HepG2 (cell line): ENCODE data around the gene MARK2. TPM values are rescaled to one million over a fixed set of nuclear protein-coding genes. Genes with fewer than 3 reads are reported as not detected.

Experiments used
- ATF4 ChIP-seq, 2 experiments: fragments of 450-650 bp in 1 of 2; sonication (generic) in 1 of 2; formaldehyde crosslinking; IDR thresholded peaks; 2 replicates each; pipeline versions ENCODE4 v1.5.0 to v1.8.0; 2020 to 2022; ENCODE audit warnings: mild to moderate bottlenecking in 1 of 2, missing genetic modification reagents in 1 of 2
- FOXO1 ChIP-seq: sonication (generic); formaldehyde crosslinking; IDR thresholded peaks from 2 replicates; pipeline ENCODE4 v1.4.0; 2020; ENCODE audit warnings: missing genetic modification reagents
- FOXP1 ChIP-seq, 2 experiments: fragments of 450-650 bp in 1 of 2; IDR thresholded peaks; 2 replicates each; pipeline ENCODE4 v1.6.1; 2017 to 2018; ENCODE audit warnings: antibody characterized with exemption in 1 of 2
- HOMEZ ChIP-seq: IDR thresholded peaks from 2 replicates; pipeline ENCODE4 v1.6.1; 2016; ENCODE audit warnings: low read depth
- KAT7 ChIP-seq: IDR thresholded peaks from 2 replicates; pipeline ENCODE4 v1.6.1; 2018; ENCODE audit warnings: borderline replicate concordance, missing compliant biosample characterization
- KDM1A ChIP-seq: IDR thresholded peaks from 2 replicates; pipeline ENCODE4 v1.6.1; 2016; ENCODE audit warnings: missing compliant biosample characterization
- MTA1 ChIP-seq: sonication (generic); formaldehyde crosslinking; IDR thresholded peaks from 2 replicates; pipeline ENCODE4 v1.4.0; 2020; ENCODE audit warnings: missing genetic modification reagents, mild to moderate bottlenecking, borderline replicate concordance
- REST ChIP-seq, 2 experiments: IDR thresholded peaks; 2 replicates each; pipeline ENCODE4 v1.6.1; 2011 to 2012; ENCODE audit warnings: low read length in 2 of 2, borderline replicate concordance in 1 of 2, low read depth in 1 of 2, mild to moderate bottlenecking in 1 of 2, moderate library complexity in 1 of 2
- SMARCC2 ChIP-seq: fragments of 450-650 bp; IDR thresholded peaks from 2 replicates; pipeline ENCODE4 v1.6.1; 2017; ENCODE audit warnings: antibody characterized with exemption, mild to moderate bottlenecking
- TAF15 ChIP-seq: fragments of 200-400 bp; formaldehyde crosslinking; IDR thresholded peaks from one replicate; pipeline ENCODE4 v1.6.1; 2018; ENCODE audit warnings: mild to moderate bottlenecking, low read depth, low read length; ENCODE audit not compliant: poor library complexity, severe bottlenecking
- ZBED4 ChIP-seq: sonication (generic); formaldehyde crosslinking; IDR thresholded peaks from 2 replicates; pipeline ENCODE4 v1.4.0; 2020; ENCODE audit warnings: missing genetic modification reagents, borderline replicate concordance
- ZBTB20 ChIP-seq: sonication (generic); formaldehyde crosslinking; IDR thresholded peaks from 2 replicates; pipeline ENCODE4 v1.8.1; 2023; ENCODE audit warnings: missing genetic modification reagents, low read depth, mild to moderate bottlenecking, borderline replicate concordance
- ZNF446 ChIP-seq: sonication (generic); formaldehyde crosslinking; IDR thresholded peaks from 2 replicates; pipeline ENCODE4 v1.5.0; 2020; ENCODE audit warnings: mild to moderate bottlenecking, missing genetic modification reagents
- polyA plus RNA-seq, 8 experiments: library from polyadenylated mRNA; depleted of rRNA in 3 of 8; stranded (reverse) in 7 of 8; unstranded in 1 of 8; fragments of >200 nt; fragmentation: Illumina TruSeq in 4 of 8; extraction: Trizol in 4 of 8; gene quantifications; 2 replicates each; pipeline versions ENCODE4 v1.2.1 to v1.2.3, GENCODE V29; 2011 to 2016; ENCODE audit warnings: low read depth in 4 of 8, missing spikeins in 1 of 8, mixed read lengths in 1 of 8; ENCODE audit not compliant: insufficient read depth in 1 of 8
- total RNA-seq, 5 experiments: library from RNA; depleted of rRNA; stranded (reverse); fragments of >200 nt; fragmentation: Illumina TruSeq; extraction: Trizol; gene quantifications; 2 replicates each; pipeline ENCODE4 v1.2.3, GENCODE V29; 2016; ENCODE audit warnings: low read depth in 1 of 5
- TF ChIP-seq, protein P1 (sequence below): fragments of 450-650 bp; IDR thresholded peaks from 2 replicates; pipeline ENCODE4 v1.6.1; 2017
- TF ChIP-seq, protein P2 (sequence below): IDR thresholded peaks from 2 replicates; pipeline ENCODE4 v1.6.1; 2012; ENCODE audit warnings: low read depth, low read length, improper control_type of control experiment

MARK2 gene
- total and polyA plus RNA-seq, 2 of the 13 experiments (the other 11 are each of a cell fraction or from before 2014, with no cell fraction given) = 13.5 to 13.9 TPM

- no peak for TF ChIP-seq REST (IDR thresholded peaks at IDR 0.05; ENCODE audit: borderline replicate concordance in 1 of 2, low read depth in 1 of 2, low read length in 2 of 2)
- no peak for TF ChIP-seq ZBED4 (CRISPR knock-in tag)
- no peak for TF ChIP-seq ZNF446
- TF ChIP-seq FOXO1 (CRISPR knock-in tag) = 0 out of 2 replicates have a peak, but pooled peaks have one; percentile 31
- no peak for TF ChIP-seq MTA1 (CRISPR knock-in tag)
- TF ChIP-seq ZBTB20 = no peak
- peak; percentile 23; the same call in 1 of the 2 replicates for TF ChIP-seq KDM1A (CRISPR knock-in tag)
- TF ChIP-seq, protein P1, sequence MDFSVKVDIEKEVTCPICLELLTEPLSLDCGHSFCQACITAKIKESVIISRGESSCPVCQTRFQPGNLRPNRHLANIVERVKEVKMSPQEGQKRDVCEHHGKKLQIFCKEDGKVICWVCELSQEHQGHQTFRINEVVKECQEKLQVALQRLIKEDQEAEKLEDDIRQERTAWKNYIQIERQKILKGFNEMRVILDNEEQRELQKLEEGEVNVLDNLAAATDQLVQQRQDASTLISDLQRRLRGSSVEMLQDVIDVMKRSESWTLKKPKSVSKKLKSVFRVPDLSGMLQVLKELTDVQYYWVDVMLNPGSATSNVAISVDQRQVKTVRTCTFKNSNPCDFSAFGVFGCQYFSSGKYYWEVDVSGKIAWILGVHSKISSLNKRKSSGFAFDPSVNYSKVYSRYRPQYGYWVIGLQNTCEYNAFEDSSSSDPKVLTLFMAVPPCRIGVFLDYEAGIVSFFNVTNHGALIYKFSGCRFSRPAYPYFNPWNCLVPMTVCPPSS = no peak
- TF ChIP-seq SMARCC2 = no peak
- TF ChIP-seq FOXP1 (IDR thresholded peaks at IDR 0.05) = no peak
- TF ChIP-seq FOXP1 (CRISPR knock-in tag; IDR thresholded peaks at IDR 0.05) = peak; percentile 30; the same call in 1 of the 2 replicates
- no peak for TF ChIP-seq ATF4 (CRISPR knock-in tag; IDR thresholded peaks at IDR 0.05)
- TF ChIP-seq, protein P2, sequence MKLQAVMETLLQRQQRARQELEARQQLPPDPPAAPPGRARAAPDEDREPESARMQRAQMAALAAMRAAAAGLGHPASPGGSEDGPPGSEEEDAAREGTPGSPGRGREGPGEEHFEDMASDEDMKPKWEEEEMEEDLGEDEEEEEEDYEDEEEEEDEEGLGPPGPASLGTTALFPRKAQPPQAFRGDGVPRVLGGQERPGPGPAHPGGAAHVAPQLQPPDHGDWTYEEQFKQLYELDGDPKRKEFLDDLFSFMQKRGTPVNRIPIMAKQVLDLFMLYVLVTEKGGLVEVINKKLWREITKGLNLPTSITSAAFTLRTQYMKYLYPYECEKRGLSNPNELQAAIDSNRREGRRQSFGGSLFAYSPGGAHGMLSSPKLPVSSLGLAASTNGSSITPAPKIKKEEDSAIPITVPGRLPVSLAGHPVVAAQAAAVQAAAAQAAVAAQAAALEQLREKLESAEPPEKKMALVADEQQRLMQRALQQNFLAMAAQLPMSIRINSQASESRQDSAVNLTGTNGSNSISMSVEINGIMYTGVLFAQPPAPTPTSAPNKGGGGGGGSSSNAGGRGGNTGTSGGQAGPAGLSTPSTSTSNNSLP = 0 out of 2 replicates have a peak, but pooled peaks have one; percentile 25
- TF ChIP-seq KAT7 = no peak
- peak; percentile 64 for TF ChIP-seq HOMEZ
- TF ChIP-seq TAF15 = no peak
Measured at GRCh38 chr11:63862923-63863322, 24.0 kb downstream of the MARK2 start (continued).
